ELR (cell line): ENCODE measurements around the gene GTSE1.
A peak's percentile ranks its signal among the peaks of the same experiment; 100 is the strongest.

Source experiments
- DNase-seq: peaks from one replicate; pipeline ENCODE4 v3.0.0-alpha.2; 2015; ENCODE audit warnings: low read depth

The GTSE1 gene

GRCh38 chr22:46366327-46366731 lies 69.7 kb downstream of the GTSE1 start:
- no peak for DNase-seq

GRCh38 chr22:46366801-46367706 lies 70.4 kb downstream of the GTSE1 start:
- no peak for DNase-seq

GRCh38 chr22:46367707-46368191 lies 71.1 kb downstream of the GTSE1 start:
- DNase-seq, result peak; percentile 65

GRCh38 chr22:46368422-46368821 lies 71.8 kb downstream of the GTSE1 start:
- no peak for DNase-seq

- DNase-seq, result no peak
Observed at GRCh38 chr22:46368871-46369715, 72.4 kb downstream of the GTSE1 start.

DNA sequence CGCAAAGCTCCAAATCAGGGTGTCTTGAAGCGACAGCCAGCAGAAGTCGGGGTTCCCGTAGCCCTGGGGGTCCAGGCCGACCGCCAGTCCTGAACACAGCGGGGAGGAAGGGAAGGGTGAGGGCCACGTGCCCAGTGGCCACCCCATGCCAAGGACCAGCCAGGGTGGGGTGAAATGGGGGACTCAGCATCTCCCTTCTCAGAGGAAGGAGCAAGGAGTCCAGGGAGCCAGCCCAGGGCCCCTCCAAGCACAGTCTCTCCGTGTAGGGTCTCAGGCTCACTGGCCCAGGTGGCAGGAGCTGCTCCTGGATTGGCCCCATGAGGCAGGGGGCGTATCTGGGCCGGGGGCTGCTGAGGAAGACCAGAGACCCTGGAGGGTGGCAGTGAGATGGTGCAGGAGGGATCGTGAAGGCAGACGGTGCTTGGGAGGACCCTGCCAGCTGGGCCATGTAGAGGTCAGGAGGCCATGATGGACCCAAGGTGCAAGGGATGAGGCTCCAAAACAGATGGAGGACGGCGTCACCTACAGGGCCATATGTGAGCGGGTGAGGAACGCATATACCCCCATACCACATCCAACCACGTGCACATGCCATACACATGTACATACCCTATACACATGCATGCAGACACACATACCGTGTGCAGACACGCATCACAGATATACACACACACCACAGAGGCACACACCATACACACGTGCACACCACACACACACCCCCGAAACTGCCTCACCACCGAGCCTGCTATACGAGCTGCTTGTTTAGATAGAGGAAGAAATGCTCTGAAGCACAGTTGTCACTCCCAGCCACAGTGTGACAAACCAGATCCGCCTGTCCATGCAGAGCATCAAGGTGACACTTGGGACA lies 73.3 kb downstream of the GTSE1 start:
- no peak for DNase-seq

- no peak for DNase-seq
Observed at GRCh38 chr22:46370584-46371291, 74.1 kb downstream of the GTSE1 start.

DNA sequence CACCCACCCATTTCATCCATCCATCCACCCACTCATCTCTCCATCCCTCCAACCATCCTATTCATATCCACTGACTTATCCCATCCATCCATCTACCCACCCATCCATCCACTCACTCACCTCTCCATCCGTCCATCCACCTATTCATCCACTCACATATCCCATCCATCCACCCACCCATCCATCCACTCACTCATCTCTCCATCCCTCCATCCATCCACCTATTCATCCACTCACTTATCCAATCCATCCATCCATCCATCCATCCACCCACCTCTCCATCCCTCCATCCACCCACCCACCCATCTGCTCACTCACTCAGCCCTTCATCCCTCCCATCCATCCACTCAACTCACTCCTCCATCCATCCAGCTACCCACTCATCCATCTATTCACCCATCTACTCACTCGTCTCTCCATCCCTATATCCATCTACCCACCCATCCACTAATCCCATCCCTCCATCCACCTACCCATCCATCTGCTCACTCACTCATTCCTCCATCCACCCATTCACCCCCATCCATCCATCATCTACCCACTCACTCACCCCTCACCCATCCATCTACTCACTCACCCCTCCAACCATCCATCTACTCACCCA lies 75.1 kb downstream of the GTSE1 start:
- DNase-seq, result no peak

GRCh38 chr22:46372686-46373085 lies 76.0 kb downstream of the GTSE1 start:
- no peak for DNase-seq

- DNase-seq, result no peak
Observed at GRCh38 chr22:46373159-46373558, 76.5 kb downstream of the GTSE1 start.

DNA sequence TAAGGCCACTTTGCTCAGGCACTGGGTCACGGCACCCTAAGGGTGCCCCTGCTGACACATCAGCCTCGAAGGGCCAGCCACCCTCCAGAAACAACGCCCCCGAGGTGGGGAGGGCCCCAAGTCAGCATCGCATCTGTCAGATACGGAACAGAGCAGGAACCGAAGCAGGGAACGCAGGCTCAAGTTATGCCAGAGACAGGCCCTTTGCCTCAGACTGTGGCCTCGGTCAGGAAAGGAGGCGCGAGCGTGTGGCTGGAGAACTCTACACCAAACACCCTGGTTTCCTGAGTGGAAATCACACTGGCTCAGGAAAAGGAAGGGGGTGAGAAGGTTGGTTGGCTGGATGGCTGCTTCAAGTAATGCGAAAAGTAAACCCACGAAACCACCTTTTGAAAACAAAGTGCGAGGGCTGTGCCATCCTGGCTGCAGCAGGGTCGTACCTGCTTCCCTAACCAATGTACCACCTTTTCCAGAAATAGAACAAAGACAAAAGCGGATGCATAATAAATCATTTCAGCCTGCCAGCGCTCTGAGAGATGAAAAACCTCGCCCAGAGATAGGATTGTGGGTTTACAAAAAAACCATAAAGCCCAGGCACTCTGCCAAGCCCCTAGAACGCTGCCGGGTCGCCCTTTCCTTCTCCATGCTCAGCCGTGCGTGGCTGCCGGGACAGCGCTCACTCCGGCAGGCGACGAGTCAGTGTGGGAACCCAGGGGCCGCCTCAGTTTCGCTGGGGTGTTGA lies 77.4 kb downstream of the GTSE1 start:
- no peak for DNase-seq

- no peak for DNase-seq
Observed at GRCh38 chr22:46374663-46375474, 78.2 kb downstream of the GTSE1 start.

DNA sequence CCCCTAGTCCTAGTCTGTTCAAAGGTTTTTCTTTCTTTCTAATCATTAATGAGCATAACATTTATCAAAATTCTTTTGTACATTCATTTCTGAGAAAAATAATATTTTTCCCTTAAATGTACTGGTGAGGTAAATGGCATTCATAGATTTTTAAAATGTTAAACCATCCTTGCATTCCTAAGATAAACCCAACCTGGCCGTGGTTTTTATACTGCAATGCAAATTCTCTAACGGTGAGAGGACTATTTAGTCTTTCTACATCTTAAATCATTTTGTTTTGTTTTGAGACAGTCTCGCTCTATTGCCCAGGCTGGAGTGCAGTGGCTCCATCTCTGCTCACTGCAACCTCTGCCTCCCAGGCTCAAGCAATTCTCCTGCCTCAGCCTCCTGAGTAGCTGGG lies 79.4 kb downstream of the GTSE1 start:
- DNase-seq, result no peak

GRCh38 chr22:46376908-46377524 lies 80.3 kb downstream of the GTSE1 start:
- no peak for DNase-seq

DNA sequence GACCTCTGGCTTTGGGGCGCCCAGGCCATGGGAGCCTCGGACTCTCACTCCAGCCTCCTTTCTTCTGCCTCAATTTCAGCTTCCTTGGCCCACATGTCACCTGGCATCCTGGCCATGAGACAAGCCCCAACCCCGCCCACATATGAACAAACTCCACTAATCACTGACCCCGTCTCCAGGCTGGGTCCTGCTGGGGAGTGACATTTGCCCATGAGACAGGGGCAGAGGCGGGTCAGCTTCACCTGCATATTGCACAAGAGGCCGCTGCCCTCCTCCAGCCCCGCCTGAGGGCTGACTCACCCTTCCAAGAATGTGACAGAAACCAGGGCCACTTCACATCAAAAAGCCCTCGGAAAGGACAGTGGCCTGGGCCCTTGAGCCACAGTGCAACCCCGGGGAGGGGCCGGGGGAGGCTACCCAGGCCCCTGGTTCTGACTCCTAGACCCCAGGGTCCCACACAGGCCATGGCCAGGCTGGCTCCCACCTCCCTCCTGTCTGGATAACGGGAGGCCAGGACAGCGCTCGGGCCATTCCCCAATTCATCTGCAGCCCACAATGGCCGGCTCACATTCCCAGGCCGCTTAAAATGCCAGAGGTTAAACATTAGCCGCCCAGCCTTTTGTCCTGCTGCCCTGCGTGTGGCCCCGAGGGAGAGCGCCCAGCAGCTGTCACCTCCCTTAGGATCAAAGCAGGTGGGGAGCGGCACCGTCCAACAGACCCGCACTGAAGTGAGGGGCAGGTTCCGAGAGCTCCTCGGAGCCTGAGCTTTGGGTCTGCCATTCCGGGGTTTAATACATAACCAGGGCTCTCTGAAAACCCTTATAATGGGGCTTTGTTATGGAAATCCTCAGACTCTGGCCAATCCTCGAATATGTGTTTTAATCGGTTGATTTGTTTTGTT lies 81.1 kb downstream of the GTSE1 start:
- peak; percentile 64 for DNase-seq

DNA sequence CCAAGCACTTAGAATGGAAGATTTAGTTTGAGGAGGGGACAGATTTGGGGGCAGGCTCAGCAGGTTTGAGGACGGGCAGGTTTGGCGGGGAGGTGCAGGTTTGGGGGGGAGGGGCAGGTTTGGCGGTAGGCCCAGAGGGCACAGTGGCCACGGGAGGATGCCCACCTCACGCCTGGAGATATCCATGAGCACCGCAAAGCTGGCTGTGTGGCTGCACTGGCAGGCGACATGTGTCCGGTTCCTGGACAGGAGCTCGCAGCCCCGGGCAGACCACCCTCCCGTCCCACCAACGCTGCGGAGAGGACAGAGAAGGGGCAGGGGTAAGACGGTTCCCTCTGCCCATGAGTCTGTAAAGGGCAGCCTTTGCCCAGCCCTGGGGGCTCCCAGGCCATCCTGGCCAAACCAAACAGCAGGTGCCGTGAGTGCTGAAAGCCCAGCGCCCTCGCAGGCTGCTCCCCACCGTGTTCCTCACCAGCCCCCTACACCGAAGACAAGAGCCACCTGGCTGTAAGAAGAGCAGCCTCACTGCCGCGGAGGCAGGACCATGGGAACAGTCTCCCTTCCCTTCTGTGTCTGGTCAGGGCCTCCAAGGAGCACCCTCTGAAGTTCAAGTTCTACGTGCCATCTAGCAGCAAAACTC lies 81.9 kb downstream of the GTSE1 start:
- no peak for DNase-seq
